ENCODE results near the gene ACY1.

ACY1 gene

DNA sequence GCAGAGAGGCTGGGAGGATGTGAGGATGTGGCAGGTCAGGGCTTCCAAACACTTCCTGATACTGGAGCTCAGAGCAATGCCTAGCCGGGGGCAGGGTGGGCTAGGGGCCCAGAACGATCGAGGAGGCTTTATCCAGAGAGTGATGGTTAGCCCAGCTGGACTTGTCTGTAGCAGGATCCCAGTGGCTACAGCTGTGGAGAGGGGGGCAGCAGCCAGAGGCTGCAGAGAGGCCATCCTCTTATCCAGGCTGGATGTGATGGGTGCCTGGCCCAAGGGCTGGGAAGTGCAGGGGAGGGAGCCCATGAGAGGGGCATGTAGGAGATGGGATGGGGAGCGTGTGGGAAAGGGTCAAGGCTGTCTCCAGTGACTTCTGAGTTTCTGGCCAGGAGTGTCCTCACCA, 36.5 kb upstream of the ACY1 start:
- H3K4me3 ChIP-seq (ENCODE audit: low read depth, low read length), result no peak overlapping the region
- DNase-seq (ENCODE audit: low read depth), result no peak
- TF ChIP-seq, protein P1, sequence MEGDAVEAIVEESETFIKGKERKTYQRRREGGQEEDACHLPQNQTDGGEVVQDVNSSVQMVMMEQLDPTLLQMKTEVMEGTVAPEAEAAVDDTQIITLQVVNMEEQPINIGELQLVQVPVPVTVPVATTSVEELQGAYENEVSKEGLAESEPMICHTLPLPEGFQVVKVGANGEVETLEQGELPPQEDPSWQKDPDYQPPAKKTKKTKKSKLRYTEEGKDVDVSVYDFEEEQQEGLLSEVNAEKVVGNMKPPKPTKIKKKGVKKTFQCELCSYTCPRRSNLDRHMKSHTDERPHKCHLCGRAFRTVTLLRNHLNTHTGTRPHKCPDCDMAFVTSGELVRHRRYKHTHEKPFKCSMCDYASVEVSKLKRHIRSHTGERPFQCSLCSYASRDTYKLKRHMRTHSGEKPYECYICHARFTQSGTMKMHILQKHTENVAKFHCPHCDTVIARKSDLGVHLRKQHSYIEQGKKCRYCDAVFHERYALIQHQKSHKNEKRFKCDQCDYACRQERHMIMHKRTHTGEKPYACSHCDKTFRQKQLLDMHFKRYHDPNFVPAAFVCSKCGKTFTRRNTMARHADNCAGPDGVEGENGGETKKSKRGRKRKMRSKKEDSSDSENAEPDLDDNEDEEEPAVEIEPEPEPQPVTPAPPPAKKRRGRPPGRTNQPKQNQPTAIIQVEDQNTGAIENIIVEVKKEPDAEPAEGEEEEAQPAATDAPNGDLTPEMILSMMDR (IDR thresholded peaks at IDR 0.05; ENCODE audit: insufficient read depth, low read depth, low read length, missing control alignments), result no peak

DNA sequence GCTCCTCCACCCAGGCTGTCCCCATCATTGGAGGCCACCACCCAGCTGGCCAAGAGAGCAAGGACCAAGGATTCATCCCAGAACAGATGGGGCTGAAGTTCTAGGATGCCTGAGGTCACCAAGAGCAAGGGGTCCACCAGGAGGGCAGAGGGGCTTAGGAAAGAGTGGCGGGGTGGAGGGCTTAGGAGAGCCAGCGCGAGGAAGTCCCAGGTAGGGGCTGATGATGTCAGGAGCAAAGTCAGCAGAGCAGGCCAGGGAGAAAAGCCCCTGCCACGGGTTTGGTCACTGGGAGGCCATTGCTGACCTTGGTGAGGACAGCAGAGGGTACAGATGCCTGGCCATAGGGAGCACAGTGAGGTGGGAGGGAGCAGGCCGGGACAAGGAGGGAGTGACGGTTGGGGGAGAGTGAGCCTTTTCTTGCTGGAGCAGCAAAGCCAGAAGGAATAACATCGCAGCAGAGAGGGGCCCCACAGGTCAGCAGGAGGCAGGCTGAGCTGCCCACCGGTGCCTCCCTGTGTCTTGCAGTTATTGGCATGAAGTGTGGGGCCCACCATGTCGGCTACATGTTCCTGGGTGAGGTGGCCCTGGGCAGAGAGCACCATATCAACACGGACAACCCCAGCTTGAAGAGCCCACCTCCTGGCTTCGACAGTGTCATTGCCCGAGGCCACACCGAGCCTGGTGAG, 36.0 kb upstream of the ACY1 start:
- TF ChIP-seq, protein P1 (IDR thresholded peaks at IDR 0.05; ENCODE audit: insufficient read depth, low read depth, low read length, missing control alignments), result no peak
- H3K4me3 ChIP-seq (ENCODE audit: low read depth, low read length), result no peak overlapping the region
- DNase-seq (ENCODE audit: low read depth), result no peak

DNA sequence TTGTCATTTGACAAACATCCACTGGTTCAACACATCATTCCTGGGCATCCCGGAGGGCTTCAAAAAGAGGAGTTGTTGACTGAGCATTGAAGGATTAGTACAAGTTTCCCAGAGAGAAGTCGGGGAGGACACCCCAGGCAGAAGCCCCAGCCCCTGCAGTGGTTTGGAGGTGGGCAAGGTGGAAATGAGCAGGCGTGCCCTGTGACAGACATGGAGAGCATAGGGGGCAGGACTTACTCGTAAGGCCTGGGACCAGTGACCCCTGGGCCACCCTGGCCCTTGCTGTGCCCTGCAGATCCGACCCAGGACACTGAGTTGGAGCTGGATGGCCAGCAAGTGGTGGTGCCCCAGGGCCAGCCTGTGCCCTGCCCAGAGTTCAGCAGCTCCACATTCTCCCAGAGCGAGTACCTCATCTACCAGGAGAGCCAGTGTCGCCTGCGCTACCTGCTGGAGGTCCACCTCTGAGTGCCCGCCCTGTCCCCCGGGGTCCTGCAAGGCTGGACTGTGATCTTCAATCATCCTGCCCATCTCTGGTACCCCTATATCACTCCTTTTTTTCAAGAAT, 35.2 kb upstream of the ACY1 start:
- H3K4me3 ChIP-seq (ENCODE audit: low read depth, low read length), result no peak overlapping the region
- DNase-seq (ENCODE audit: low read depth), result no peak
- TF ChIP-seq, protein P1 (IDR thresholded peaks at IDR 0.05; ENCODE audit: insufficient read depth, low read depth, low read length, missing control alignments), result no peak

DNA sequence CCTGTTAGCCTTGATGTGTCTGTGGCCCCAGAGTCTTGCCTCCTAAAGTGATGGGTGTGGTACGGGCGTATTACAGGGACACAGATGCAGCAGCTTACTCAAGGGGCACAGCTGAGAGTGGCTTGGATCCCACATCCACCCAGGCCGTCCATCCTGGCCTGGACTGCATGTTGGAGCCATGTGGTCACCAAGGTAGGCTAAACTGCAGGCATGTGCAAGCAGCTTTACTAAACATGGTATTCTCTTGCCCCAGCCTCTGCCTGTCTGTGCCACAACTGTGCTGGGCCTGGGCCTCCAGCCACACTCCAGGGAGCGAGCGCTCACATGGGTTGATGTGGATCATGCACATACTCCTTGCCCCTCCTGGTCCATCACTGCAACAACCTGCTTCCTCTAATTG, 34.2 kb upstream of the ACY1 start:
- TF ChIP-seq, protein P1 (IDR thresholded peaks at IDR 0.05; ENCODE audit: insufficient read depth, low read depth, low read length, missing control alignments), result no peak
- H3K4me3 ChIP-seq (ENCODE audit: low read depth, low read length), result no peak overlapping the region
- DNase-seq (ENCODE audit: low read depth), result no peak

DNA sequence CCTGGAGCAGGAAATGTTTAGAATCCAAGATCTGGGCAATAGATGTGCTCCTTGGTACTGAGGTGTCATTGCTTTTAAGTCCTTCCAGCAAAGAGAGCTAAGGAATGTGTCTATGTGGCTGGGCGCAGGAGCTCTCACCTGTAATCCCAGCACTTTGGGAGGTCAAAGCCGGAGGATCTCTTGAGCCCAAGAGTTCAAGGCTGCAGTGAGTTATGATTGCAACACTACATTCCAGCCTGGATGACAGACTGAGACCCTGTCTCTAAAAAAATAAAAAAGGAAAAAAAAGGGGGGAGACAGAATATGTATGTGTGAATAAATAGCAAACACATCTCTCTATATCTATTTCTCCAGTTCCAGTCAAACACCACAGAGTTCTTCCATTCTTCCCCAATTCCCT, 32.4 kb upstream of the ACY1 start:
- TF ChIP-seq, protein P1 (IDR thresholded peaks at IDR 0.05; ENCODE audit: insufficient read depth, low read depth, low read length, missing control alignments), result no peak
- no peak for DNase-seq (ENCODE audit: low read depth)

DNA sequence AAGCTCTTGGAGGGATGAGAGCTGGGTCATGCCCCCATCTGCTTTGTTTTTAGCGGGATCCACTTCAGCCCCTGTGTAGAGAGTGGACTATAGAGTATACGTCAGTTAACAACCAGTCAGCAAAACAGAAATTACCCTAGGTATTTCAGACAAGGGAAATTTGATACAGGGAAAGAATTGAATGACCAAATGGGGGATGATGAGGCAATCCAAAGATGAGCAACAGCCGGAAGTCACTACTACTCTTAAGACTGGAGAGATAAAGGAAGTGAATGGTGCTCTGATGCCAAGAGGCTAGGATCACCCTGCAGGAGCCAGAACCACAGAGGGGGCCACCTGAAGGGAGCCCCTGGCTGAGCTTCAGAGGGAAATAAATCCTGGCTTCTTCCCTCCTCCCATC, 29.9 kb upstream of the ACY1 start:
- TF ChIP-seq, protein P1 (IDR thresholded peaks at IDR 0.05; ENCODE audit: insufficient read depth, low read depth, low read length, missing control alignments), result no peak
- H3K4me3 ChIP-seq (ENCODE audit: low read depth, low read length), result no peak overlapping the region
- DNase-seq (ENCODE audit: low read depth), result no peak

More for the DNA sequence above, 32.4 kb upstream of the ACY1 start:
- no peak overlapping the region for H3K4me3 ChIP-seq (ENCODE audit: low read depth, low read length)

DNA sequence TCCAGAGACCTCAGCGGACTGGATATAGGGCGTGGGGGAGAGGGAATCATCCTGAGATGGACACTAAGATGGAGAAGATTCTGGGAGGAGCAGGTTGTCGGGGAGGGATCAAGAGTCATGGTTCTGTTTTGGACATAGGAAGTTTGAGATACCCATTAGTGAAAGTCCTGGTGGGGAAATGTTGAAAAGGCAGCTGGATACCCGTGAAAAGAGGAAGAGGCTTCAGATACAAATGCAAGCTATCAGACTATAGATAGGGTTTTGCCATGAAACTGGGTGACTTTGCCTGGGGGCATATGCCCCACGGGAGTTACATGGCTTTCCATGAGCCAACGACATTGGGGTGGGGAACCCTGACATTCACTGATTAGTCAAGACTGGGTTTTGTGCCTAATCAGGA, 29.2 kb upstream of the ACY1 start:
- TF ChIP-seq, protein P1 (IDR thresholded peaks at IDR 0.05; ENCODE audit: insufficient read depth, low read depth, low read length, missing control alignments), result no peak
- H3K4me3 ChIP-seq (ENCODE audit: low read depth, low read length), result no peak overlapping the region
- DNase-seq (ENCODE audit: low read depth), result no peak

All from GM12865 (cell line).